Loucy (cell line): ENCODE results near the gene SEMG2.

Experiments
- H2AFZ ChIP-seq: fragments of 200-600 bp; sonication (generic); 2 replicates; pipeline ENCODE4 v1.6.0; 2016; ENCODE audit warnings: antibody characterized with exemption, mild to moderate bottlenecking, low read length, moderate library complexity
- H3F3A ChIP-seq: fragments of 200-600 bp; 2 replicates; pipeline ENCODE4 v1.6.0; 2016; ENCODE audit warnings: antibody characterized with exemption, low read depth, mild to moderate bottlenecking
- H3K27me3 ChIP-seq: fragments of 200-600 bp; sonication (generic); 2 replicates; pipeline ENCODE4 v1.6.1; 2014; ENCODE audit warnings: low read length, mild to moderate bottlenecking; ENCODE audit not compliant: insufficient read depth, poor library complexity, severe bottlenecking
- H3K36me3 ChIP-seq: fragments of 200-600 bp; sonication (generic); 2 replicates; pipeline ENCODE4 v1.6.1; 2016; ENCODE audit warnings: low read length; ENCODE audit not compliant: insufficient read depth
- H3K4me1 ChIP-seq: fragments of 200-600 bp; sonication (generic); 2 replicates; pipeline ENCODE4 v1.5.1; 2014; ENCODE audit warnings: low read length, mild to moderate bottlenecking; ENCODE audit not compliant: insufficient read depth, poor library complexity, severe bottlenecking
- H3K4me2 ChIP-seq: fragments of 200-600 bp; sonication (generic); 2 replicates; pipeline ENCODE4 v1.6.0; 2014; ENCODE audit warnings: antibody characterized with exemption, low read length, low read depth, mild to moderate bottlenecking; ENCODE audit not compliant: poor library complexity, severe bottlenecking
- H3K4me3 ChIP-seq: fragments of 200-600 bp; sonication (generic); 2 replicates; pipeline ENCODE4 v1.5.1; 2014; ENCODE audit warnings: low read length, mild to moderate bottlenecking, mixed read lengths; ENCODE audit not compliant: poor library complexity, severe bottlenecking
- H3K79me2 ChIP-seq: fragments of 200-600 bp; sonication (generic); 2 replicates; pipeline ENCODE4 v1.6.1; 2014; ENCODE audit warnings: low read length; ENCODE audit not compliant: insufficient read depth
- H3K9ac ChIP-seq: fragments of 200-600 bp; sonication (generic); 2 replicates; pipeline ENCODE4 v1.6.0; 2014; ENCODE audit warnings: mild to moderate bottlenecking, low read depth, low read length, moderate library complexity; ENCODE audit not compliant: poor library complexity, severe bottlenecking
- H3K9me2 ChIP-seq: fragments of 200-600 bp; sonication (generic); replicated peaks from 2 replicates; pipeline ENCODE4 v1.6.1; 2016; ENCODE audit warnings: low read depth, low read length, mixed read lengths
- H3K9me3 ChIP-seq: fragments of 200-600 bp; sonication (generic); 2 replicates; pipeline ENCODE4 v1.6.1; 2014; ENCODE audit warnings: mild to moderate bottlenecking, antibody characterized with exemption, low read length, low read depth; ENCODE audit not compliant: insufficient read depth
- H4K20me1 ChIP-seq: fragments of 200-600 bp; sonication (generic); 2 replicates; pipeline ENCODE4 v1.6.0; 2014; ENCODE audit warnings: antibody characterized with exemption, low read length, mild to moderate bottlenecking; ENCODE audit not compliant: insufficient read depth, poor library complexity, severe bottlenecking
- EZH2phosphoT487 ChIP-seq: fragments of 200-600 bp; IDR thresholded peaks from 2 replicates; pipeline ENCODE4 v1.6.1; 2018; ENCODE audit warnings: antibody characterized with exemption, mild to moderate bottlenecking, moderate library complexity, borderline replicate concordance
- TF ChIP-seq, protein P1 (sequence below): fragments of 200-600 bp; sonication (generic); conservative IDR thresholded peaks from 2 replicates; pipeline ENCODE4 v1.5.1; 2014; ENCODE audit warnings: mild to moderate bottlenecking, antibody characterized with exemption, low read length

Gene SEMG2

DNA sequence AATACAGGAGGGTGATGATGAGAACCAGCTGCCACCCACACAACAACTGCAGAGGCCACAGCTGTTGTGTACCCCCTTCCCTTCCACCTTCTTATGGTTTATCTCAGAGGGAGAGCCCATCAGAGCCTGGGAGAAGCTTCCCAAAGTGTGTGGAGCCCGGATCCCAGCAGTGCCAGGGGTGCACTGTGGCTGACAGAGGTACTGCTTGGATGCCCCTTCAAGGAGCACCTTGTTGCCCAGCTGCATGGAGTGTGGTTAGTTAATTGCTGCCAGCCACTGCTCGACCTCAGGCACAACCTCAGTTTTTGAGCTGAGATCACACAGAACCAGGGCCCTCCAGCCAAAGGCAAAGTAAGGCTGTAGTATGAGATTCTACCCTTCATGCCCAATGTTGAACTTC lies 33.5 kb upstream of the SEMG2 start:
- Histone ChIP-seq H3K9me2 (no peaks in the 10 kb centered on the region), H4K20me1 (no peaks in the 10 kb centered on the region), H3K9me3 (no peaks in the 10 kb centered on the region), H2AFZ (no peak overlapping the region), H3K27me3 (peaks cover 5% of the 10 kb centered on the region), H3K4me3 (no peak overlapping the region), H3K4me1 (no peaks in the 10 kb centered on the region), H3K79me2 (no peaks in the 10 kb centered on the region), H3K4me2 (no peak overlapping the region), H3F3A (no peaks in the 10 kb centered on the region), H3K9ac (no peak overlapping the region), H3K36me3 (no peaks in the 10 kb centered on the region)
- TF ChIP-seq EZH2phosphoT487, result no peak
- TF ChIP-seq, protein P1, sequence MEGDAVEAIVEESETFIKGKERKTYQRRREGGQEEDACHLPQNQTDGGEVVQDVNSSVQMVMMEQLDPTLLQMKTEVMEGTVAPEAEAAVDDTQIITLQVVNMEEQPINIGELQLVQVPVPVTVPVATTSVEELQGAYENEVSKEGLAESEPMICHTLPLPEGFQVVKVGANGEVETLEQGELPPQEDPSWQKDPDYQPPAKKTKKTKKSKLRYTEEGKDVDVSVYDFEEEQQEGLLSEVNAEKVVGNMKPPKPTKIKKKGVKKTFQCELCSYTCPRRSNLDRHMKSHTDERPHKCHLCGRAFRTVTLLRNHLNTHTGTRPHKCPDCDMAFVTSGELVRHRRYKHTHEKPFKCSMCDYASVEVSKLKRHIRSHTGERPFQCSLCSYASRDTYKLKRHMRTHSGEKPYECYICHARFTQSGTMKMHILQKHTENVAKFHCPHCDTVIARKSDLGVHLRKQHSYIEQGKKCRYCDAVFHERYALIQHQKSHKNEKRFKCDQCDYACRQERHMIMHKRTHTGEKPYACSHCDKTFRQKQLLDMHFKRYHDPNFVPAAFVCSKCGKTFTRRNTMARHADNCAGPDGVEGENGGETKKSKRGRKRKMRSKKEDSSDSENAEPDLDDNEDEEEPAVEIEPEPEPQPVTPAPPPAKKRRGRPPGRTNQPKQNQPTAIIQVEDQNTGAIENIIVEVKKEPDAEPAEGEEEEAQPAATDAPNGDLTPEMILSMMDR, result no peak

DNA sequence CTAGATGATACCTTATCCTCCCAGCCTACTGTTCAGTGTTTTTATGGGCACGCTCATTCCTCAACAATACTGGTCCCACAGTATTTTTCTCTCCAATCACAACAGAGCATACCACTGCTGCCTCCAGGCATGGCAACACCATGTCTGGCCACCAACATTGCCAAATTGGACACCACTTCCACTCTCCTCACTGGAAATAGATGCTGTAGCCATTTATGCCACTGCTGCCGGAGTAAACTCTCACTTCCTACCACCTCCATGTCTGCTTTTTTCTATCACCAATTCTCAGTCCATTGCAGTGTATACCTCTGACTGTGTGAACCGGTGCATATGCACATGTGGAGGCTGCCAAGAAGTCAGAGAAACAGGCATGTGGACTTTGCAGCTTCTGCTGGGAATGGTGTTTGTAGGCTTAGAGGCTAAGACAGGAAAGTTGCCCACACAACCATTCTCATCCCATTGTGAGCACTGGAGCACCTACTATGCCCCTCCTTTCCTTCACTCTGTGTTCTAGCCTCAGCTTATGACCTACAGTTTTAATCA lies 32.0 kb upstream of the SEMG2 start:
- Histone ChIP-seq H4K20me1 (no peaks in the 10 kb centered on the region), H3K9me3 (no peaks in the 10 kb centered on the region), H3K79me2 (no peaks in the 10 kb centered on the region), H3F3A (no peaks in the 10 kb centered on the region), H3K4me3 (no peak overlapping the region), H3K4me1 (no peaks in the 10 kb centered on the region), H3K36me3 (no peaks in the 10 kb centered on the region), H3K4me2 (no peak overlapping the region), H2AFZ (no peak overlapping the region), H3K9me2 (no peaks in the 10 kb centered on the region), H3K9ac (no peak overlapping the region), H3K27me3 (peaks cover 5% of the 10 kb centered on the region)
- TF ChIP-seq EZH2phosphoT487, result no peak
- TF ChIP-seq, protein P1, result no peak

DNA sequence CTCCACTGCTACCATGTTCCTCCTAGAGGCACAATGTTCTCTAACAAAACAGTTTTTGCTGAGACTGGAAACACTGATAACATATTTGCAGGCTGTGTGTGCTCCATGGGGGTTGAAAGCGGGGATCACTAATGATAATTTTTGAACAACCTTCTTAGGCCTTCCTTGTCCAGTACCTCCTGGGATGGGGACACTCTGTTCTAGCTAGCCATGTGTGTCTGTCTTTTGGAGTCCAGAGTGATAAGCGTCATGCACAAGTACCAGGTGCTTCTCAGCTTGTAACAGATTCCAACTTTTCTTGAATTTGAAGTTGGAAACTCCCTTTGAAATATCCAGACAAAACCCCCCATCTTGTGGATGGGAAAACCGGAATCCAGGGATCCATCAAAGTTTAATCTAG lies 31.3 kb upstream of the SEMG2 start:
- H3K9ac ChIP-seq, result no peak overlapping the region
- no peaks in the 10 kb centered on the region for H3K36me3 ChIP-seq
- H3K4me1 ChIP-seq, result no peaks in the 10 kb centered on the region
- no peaks in the 10 kb centered on the region for H3F3A ChIP-seq
- no peak for TF ChIP-seq EZH2phosphoT487
- TF ChIP-seq, protein P1, result no peak
- H2AFZ ChIP-seq, result no peak overlapping the region
- H3K4me3 ChIP-seq, result no peak overlapping the region
- no peaks in the 10 kb centered on the region for H3K79me2 ChIP-seq
- no peaks in the 10 kb centered on the region for H3K9me3 ChIP-seq
- H4K20me1 ChIP-seq, result no peaks in the 10 kb centered on the region
- H3K4me2 ChIP-seq, result no peak overlapping the region
- no peaks in the 10 kb centered on the region for H3K9me2 ChIP-seq
- H3K27me3 ChIP-seq, result peaks cover 5% of the 10 kb centered on the region
